Measurements from ENCODE around the gene EFHD2. TPM values are rescaled to one million over a fixed set of nuclear protein-coding genes. Genes with fewer than 3 reads are reported as not detected.

The EFHD2 gene
- polyA plus RNA-seq, 2 donors: 32.5 to 38.0 TPM

DNA sequence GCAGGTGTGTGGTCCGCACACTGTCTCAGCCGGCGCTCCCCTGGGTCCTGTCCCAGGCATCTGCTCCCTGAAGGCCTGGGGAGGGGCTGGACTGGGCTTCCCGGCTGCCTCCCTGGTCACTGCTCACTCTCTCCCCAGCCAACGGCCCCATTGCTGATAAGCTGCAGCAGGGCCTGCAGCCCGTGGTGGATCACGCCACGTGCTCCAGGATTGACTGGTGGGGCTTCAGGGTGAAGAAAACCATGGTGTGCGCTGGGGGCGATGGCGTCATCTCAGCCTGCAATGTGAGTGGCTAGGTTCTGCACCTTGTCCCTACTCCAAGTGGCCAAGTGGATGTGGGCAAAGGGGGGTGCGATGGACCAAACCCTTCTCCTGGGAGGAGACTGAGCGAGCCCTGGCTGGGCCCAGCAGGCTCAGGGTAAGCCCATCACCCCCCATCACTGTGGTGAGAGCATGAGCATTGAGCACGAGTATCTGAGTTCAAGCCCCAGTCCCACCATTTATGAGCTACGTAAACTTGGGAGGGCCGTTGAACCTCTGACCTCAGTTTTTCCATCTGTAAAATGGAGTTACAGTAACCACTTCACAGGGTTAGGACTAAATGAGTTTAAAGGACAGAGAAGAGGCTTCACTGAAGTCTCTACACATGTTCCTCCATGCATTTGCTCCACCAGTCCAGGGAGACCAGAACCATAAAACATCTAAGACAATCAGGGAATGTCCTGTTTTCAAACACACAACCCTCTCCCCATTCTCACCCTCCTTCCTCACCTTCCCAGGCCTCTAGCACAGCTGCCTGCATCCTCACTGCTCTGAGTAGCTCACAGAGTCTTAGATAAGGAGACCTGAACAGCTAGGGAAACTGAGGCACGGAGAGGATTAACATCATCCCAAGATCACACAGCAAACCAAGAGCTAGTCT, 35.0 kb downstream of the EFHD2 start:
- H3K36me3 ChIP-seq (ENCODE audit: control insufficient read depth in 2 of 2, insufficient read depth in 2 of 2, low read length in 1 of 2): no peaks in the 10 kb centered on the region
- 78 to 86% methylated on average over 17 of the region's 17 CpGs for WGBS, 2 donors
- H3K9me3 ChIP-seq (ENCODE audit: control insufficient read depth in 2 of 2, insufficient read depth in 1 of 2, low read depth in 1 of 2, low read length in 1 of 2): no peaks in the 10 kb centered on the region
- no peaks in the 10 kb centered on the region for H3K4me1 ChIP-seq (ENCODE audit: control insufficient read depth in 2 of 2, insufficient read depth in 2 of 2, low read length in 1 of 2)
- no peak overlapping the region for H3K4me3 ChIP-seq (ENCODE audit: low read depth in 1 of 2, low read length in 2 of 2)
- no peak overlapping the region for H3K27ac ChIP-seq (ENCODE audit: low read depth in 2 of 2, low read length in 1 of 2)
- H3K27me3 ChIP-seq (ENCODE audit: control insufficient read depth in 1 of 2, insufficient read depth in 2 of 2, low read length in 2 of 2): no peaks in the 10 kb centered on the region

DNA sequence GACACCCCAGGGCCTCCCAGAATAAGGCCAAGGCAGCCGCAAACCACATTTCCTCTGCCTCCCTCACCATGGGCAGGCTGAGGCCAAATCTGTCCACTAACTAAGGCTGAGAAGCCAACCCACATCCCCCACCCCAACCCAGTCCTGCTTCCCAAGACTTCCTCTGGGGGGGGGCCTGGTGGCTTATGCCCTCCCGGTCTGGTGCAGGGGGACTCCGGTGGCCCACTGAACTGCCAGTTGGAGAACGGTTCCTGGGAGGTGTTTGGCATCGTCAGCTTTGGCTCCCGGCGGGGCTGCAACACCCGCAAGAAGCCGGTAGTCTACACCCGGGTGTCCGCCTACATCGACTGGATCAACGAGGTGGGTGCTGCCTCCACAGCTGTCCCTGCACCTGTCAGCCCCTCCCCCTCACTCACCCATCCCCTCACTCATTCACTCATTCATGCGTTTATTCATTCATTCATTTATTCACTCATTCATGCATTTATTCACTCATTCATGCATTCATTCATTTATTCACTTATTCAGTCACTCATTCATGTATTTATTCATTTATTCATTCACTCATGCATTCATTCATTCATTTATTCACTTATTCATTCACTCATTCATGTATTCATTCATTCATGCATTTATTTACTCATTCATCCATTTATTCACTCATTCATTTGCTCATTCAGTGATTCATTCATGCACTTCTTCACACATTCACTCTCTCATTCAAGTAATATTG, 35.9 kb downstream of the EFHD2 start:
- no peaks in the 10 kb centered on the region for H3K27me3 ChIP-seq (ENCODE audit: control insufficient read depth in 1 of 2, insufficient read depth in 2 of 2, low read length in 2 of 2)
- H3K4me3 ChIP-seq (ENCODE audit: low read depth in 1 of 2, low read length in 2 of 2): no peak overlapping the region
- WGBS, 2 donors: 77 to 79% methylated on average over 14 of the region's 14 CpGs
- H3K27ac ChIP-seq (ENCODE audit: low read depth in 2 of 2, low read length in 1 of 2): no peak overlapping the region
- H3K36me3 ChIP-seq (ENCODE audit: control insufficient read depth in 2 of 2, insufficient read depth in 2 of 2, low read length in 1 of 2): no peaks in the 10 kb centered on the region
- no peaks in the 10 kb centered on the region for H3K4me1 ChIP-seq (ENCODE audit: control insufficient read depth in 2 of 2, insufficient read depth in 2 of 2, low read length in 1 of 2)
- H3K9me3 ChIP-seq (ENCODE audit: control insufficient read depth in 2 of 2, insufficient read depth in 1 of 2, low read depth in 1 of 2, low read length in 1 of 2): no peaks in the 10 kb centered on the region

DNA sequence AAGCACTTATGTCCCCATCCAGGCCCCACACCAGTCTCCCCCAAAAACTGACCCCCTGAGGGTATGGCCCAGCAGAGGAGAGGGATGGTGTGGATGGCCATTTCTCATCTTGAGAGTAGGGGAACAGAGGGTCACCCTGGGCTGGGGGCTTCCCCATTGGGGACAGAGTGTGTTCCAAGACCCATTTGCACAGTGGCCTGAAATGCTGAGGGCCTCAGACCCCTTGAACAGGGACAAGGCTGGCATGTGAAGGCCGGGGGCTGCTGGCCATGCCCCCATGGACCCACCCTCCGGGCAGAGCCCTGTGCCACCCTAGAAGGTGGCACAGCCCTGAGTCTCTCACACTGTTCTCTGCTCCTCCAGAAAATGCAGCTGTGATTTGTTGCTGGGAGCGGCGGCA, 36.5 kb downstream of the EFHD2 start:
- Histone ChIP-seq H3K4me3 (ENCODE audit: low read depth in 1 of 2, low read length in 2 of 2) (no peak overlapping the region), H3K27ac (ENCODE audit: low read depth in 2 of 2, low read length in 1 of 2) (no peak overlapping the region), H3K27me3 (ENCODE audit: control insufficient read depth in 1 of 2, insufficient read depth in 2 of 2, low read length in 2 of 2) (peaks cover 0 to under 1% of the 10 kb centered on the region in 2 donors), H3K4me1 (ENCODE audit: control insufficient read depth in 2 of 2, insufficient read depth in 2 of 2, low read length in 1 of 2) (no peaks in the 10 kb centered on the region), H3K9me3 (ENCODE audit: control insufficient read depth in 2 of 2, insufficient read depth in 1 of 2, low read depth in 1 of 2, low read length in 1 of 2) (no peaks in the 10 kb centered on the region), H3K36me3 (ENCODE audit: control insufficient read depth in 2 of 2, insufficient read depth in 2 of 2, low read length in 1 of 2) (no peaks in the 10 kb centered on the region)
- 76 to 90% methylated on average over 4 of the region's 4 CpGs for WGBS, 2 donors

DNA sequence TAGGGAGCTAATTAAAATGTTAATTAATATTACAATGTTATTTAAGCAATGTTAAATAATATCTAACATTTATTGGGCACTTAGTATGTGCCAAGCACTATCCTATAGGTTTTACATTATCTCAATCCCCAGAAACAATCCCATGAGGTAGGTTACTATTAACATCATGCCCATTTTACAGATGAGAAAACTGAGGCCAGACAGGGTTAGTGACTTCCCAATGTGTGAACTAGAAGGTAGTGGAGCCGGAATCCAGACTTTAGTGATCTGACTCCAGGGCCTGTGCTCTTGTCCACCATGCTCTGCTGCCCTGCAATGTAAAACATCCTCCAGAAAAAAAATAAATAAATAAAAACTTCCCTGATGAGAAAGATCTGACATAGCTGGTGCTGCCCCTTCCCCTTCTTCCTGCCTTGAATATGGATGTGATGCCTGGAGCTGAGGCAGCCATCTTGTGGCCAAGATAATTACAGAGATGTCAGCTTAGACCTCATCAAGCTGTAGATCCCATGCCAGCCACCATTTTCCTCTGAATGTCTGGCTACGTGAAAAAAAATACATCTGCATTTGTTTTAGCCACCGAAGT, 39.3 kb downstream of the EFHD2 start:
- H3K36me3 ChIP-seq (ENCODE audit: control insufficient read depth in 2 of 2, insufficient read depth in 2 of 2, low read length in 1 of 2): no peaks in the 10 kb centered on the region
- H3K9me3 ChIP-seq (ENCODE audit: control insufficient read depth in 2 of 2, insufficient read depth in 1 of 2, low read depth in 1 of 2, low read length in 1 of 2): no peaks in the 10 kb centered on the region
- no peak overlapping the region for H3K27ac ChIP-seq (ENCODE audit: low read depth in 2 of 2, low read length in 1 of 2)
- no peak overlapping the region for H3K4me3 ChIP-seq (ENCODE audit: low read depth in 1 of 2, low read length in 2 of 2)
- 90 to 93% methylated on average over 3 of the region's 3 CpGs for WGBS, 2 donors
- peaks cover 0 to 3% of the 10 kb centered on the region in 2 donors for H3K27me3 ChIP-seq (ENCODE audit: control insufficient read depth in 1 of 2, insufficient read depth in 2 of 2, low read length in 2 of 2)
- no peaks in the 10 kb centered on the region for H3K4me1 ChIP-seq (ENCODE audit: control insufficient read depth in 2 of 2, insufficient read depth in 2 of 2, low read length in 1 of 2)

DNA sequence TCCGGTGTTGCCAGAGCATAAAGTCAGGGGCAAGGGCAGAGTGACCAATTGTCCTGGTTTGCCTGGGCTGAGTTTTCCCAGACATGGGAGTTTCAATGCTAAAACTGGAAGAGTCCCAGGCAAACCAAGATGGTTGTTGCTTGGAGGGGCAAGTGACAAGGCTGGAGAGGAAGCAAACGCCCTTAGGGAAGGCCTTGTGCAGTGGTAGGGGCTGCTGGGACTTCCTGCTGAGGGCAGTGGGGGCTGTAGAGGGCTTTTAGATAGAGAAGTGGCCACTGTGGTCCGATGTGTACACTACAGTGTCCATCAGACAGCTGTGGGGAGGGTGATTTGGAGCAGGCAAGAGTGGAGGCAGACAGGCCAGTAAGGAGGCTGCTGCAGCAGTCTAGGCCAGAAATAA, 39.9 kb downstream of the EFHD2 start:
- Histone ChIP-seq H3K27ac (ENCODE audit: low read depth in 2 of 2, low read length in 1 of 2) (no peak overlapping the region), H3K36me3 (ENCODE audit: control insufficient read depth in 2 of 2, insufficient read depth in 2 of 2, low read length in 1 of 2) (no peaks in the 10 kb centered on the region), H3K9me3 (ENCODE audit: control insufficient read depth in 2 of 2, insufficient read depth in 1 of 2, low read depth in 1 of 2, low read length in 1 of 2) (no peaks in the 10 kb centered on the region), H3K27me3 (ENCODE audit: control insufficient read depth in 1 of 2, insufficient read depth in 2 of 2, low read length in 2 of 2) (peaks cover 0 to 3% of the 10 kb centered on the region in 2 donors), H3K4me3 (ENCODE audit: low read depth in 1 of 2, low read length in 2 of 2) (no peak overlapping the region), H3K4me1 (ENCODE audit: control insufficient read depth in 2 of 2, insufficient read depth in 2 of 2, low read length in 1 of 2) (no peaks in the 10 kb centered on the region)
- WGBS, 2 donors: 65 to 76% methylated on average over 3 of the region's 3 CpGs

GRCh38 chr1:15451014-15451722, 41.5 kb downstream of the EFHD2 start:
- Histone ChIP-seq H3K27me3 (ENCODE audit: control insufficient read depth in 1 of 2, insufficient read depth in 2 of 2, low read length in 2 of 2) (peaks cover 0 to 3% of the 10 kb centered on the region in 2 donors), H3K4me1 (ENCODE audit: control insufficient read depth in 2 of 2, insufficient read depth in 2 of 2, low read length in 1 of 2) (no peaks in the 10 kb centered on the region), H3K4me3 (ENCODE audit: low read depth in 1 of 2, low read length in 2 of 2) (no peak overlapping the region), H3K27ac (ENCODE audit: low read depth in 2 of 2, low read length in 1 of 2) (no peak overlapping the region), H3K9me3 (ENCODE audit: control insufficient read depth in 2 of 2, insufficient read depth in 1 of 2, low read depth in 1 of 2, low read length in 1 of 2) (no peaks in the 10 kb centered on the region), H3K36me3 (ENCODE audit: control insufficient read depth in 2 of 2, insufficient read depth in 2 of 2, low read length in 1 of 2) (no peaks in the 10 kb centered on the region)
- WGBS, 2 donors: 77 to 94% methylated on average over 6 of the region's 6 CpGs

DNA sequence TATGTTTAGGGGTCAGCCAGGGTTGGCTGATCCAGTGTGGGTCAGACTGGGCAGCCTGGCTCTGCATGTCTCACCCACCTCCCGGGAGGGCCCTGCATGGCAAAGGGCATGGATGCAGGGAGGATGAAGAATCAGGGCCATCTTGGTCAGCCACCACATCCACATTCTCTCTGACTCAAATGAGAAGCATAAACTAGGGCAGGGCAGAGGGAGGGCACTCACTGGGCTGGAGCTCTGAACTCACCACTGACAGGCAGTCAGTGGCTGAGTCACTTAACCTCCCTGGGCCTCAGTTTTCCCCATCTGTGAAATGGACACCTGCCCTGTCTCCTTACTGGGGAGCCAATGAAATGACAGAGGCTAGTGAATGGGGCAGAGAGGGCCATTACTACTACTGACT, 42.5 kb downstream of the EFHD2 start:
- no peaks in the 10 kb centered on the region for H3K9me3 ChIP-seq (ENCODE audit: control insufficient read depth in 2 of 2, insufficient read depth in 1 of 2, low read depth in 1 of 2, low read length in 1 of 2)
- no peaks in the 10 kb centered on the region for H3K36me3 ChIP-seq (ENCODE audit: control insufficient read depth in 2 of 2, insufficient read depth in 2 of 2, low read length in 1 of 2)
- no peaks in the 10 kb centered on the region for H3K4me1 ChIP-seq (ENCODE audit: control insufficient read depth in 2 of 2, insufficient read depth in 2 of 2, low read length in 1 of 2)
- no peak overlapping the region for H3K27ac ChIP-seq (ENCODE audit: low read depth in 2 of 2, low read length in 1 of 2)
- peaks cover 0 to 3% of the 10 kb centered on the region in 2 donors for H3K27me3 ChIP-seq (ENCODE audit: control insufficient read depth in 1 of 2, insufficient read depth in 2 of 2, low read length in 2 of 2)
- WGBS, 2 donors: 50 to 83% methylated on average over 1 of the region's 1 CpG
- no peak overlapping the region for H3K4me3 ChIP-seq (ENCODE audit: low read depth in 1 of 2, low read length in 2 of 2)

GRCh38 chr1:15452866-15453571, 43.3 kb downstream of the EFHD2 start:
- WGBS, 2 donors: 80% methylated on average over 10 of the region's 10 CpGs

DNA sequence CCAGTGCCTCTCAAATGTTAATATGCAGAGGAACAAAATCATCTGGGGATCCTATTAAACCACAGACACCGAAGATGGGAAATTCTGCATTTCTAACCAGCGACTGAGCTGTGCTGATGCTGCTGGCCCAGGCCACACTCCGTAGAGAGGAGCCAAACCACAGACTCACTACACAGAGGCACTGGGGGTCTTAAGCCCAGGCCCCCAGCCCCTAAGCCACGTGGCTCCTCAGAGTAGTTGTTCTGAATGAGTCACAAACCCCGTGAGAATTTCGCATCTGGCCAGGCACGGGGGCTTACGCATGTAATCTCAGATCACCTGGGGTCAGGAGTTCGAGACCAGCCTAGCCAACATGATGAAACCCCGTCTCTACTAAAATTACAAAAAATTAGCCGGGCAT, 44.0 kb downstream of the EFHD2 start:
- Histone ChIP-seq H3K27ac (ENCODE audit: low read depth in 2 of 2, low read length in 1 of 2) (no peak overlapping the region), H3K27me3 (ENCODE audit: control insufficient read depth in 1 of 2, insufficient read depth in 2 of 2, low read length in 2 of 2) (peaks cover 0 to 3% of the 10 kb centered on the region in 2 donors), H3K4me1 (ENCODE audit: control insufficient read depth in 2 of 2, insufficient read depth in 2 of 2, low read length in 1 of 2) (no peaks in the 10 kb centered on the region), H3K36me3 (ENCODE audit: control insufficient read depth in 2 of 2, insufficient read depth in 2 of 2, low read length in 1 of 2) (no peaks in the 10 kb centered on the region), H3K9me3 (ENCODE audit: control insufficient read depth in 2 of 2, insufficient read depth in 1 of 2, low read depth in 1 of 2, low read length in 1 of 2) (no peaks in the 10 kb centered on the region), H3K4me3 (ENCODE audit: low read depth in 1 of 2, low read length in 2 of 2) (no peak overlapping the region)
- 69 to 76% methylated on average over 11 of the region's 11 CpGs for WGBS, 2 donors

More at GRCh38 chr1:15452866-15453571, 43.3 kb downstream of the EFHD2 start:
- H3K27me3 ChIP-seq (ENCODE audit: control insufficient read depth in 1 of 2, insufficient read depth in 2 of 2, low read length in 2 of 2): peaks cover 0 to 3% of the 10 kb centered on the region in 2 donors
- no peak overlapping the region for H3K4me3 ChIP-seq (ENCODE audit: low read depth in 1 of 2, low read length in 2 of 2)
- H3K27ac ChIP-seq (ENCODE audit: low read depth in 2 of 2, low read length in 1 of 2): no peak overlapping the region
- H3K4me1 ChIP-seq (ENCODE audit: control insufficient read depth in 2 of 2, insufficient read depth in 2 of 2, low read length in 1 of 2): no peaks in the 10 kb centered on the region
- H3K9me3 ChIP-seq (ENCODE audit: control insufficient read depth in 2 of 2, insufficient read depth in 1 of 2, low read depth in 1 of 2, low read length in 1 of 2): no peaks in the 10 kb centered on the region
- H3K36me3 ChIP-seq (ENCODE audit: control insufficient read depth in 2 of 2, insufficient read depth in 2 of 2, low read length in 1 of 2): no peaks in the 10 kb centered on the region

Measured in esophagus (tissue), 2 donors.